Neural progenitor cell (in vitro differentiated cells): Measurements from ENCODE around the gene CES5A.

ENCODE experiments used
- EZH2 ChIP-seq: fragments of 200-600 bp; sonication (generic); IDR thresholded peaks from 2 replicates; pipeline ENCODE4 v1.6.1; 2017; ENCODE audit warnings: antibody characterized with exemption, mild to moderate bottlenecking, moderate library complexity
- EZH2phosphoT487 ChIP-seq: fragments of 200-600 bp; sonication (generic); IDR thresholded peaks from 2 replicates; pipeline ENCODE4 v1.6.1; 2017; ENCODE audit warnings: antibody characterized with exemption
- TF ChIP-seq, protein P1 (sequence below): fragments of 200-600 bp; sonication (generic); IDR thresholded peaks from 2 replicates; pipeline ENCODE4 v1.5.1; 2017; ENCODE audit warnings: antibody characterized with exemption, mild to moderate bottlenecking

DNA sequence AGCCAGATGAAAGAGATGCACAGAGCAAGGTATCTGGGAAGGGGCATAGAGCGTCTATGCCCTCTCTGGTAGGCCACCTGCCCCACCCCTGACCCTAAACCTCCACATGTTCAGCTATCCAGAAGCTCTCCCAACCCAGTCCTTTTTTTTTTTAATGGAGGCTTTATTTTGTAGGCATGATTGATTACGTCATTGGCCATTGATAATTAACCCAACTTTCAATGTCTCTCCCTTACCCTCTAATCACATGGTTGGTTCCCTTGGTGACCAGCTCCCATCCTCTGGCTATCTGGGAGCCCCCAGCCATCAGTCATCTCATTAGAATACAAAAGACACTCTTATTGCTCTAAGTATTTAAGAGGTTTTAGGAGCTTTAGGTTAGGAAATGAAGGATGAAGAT is 14.3 kb upstream of the CES5A start:
- TF ChIP-seq, protein P1, sequence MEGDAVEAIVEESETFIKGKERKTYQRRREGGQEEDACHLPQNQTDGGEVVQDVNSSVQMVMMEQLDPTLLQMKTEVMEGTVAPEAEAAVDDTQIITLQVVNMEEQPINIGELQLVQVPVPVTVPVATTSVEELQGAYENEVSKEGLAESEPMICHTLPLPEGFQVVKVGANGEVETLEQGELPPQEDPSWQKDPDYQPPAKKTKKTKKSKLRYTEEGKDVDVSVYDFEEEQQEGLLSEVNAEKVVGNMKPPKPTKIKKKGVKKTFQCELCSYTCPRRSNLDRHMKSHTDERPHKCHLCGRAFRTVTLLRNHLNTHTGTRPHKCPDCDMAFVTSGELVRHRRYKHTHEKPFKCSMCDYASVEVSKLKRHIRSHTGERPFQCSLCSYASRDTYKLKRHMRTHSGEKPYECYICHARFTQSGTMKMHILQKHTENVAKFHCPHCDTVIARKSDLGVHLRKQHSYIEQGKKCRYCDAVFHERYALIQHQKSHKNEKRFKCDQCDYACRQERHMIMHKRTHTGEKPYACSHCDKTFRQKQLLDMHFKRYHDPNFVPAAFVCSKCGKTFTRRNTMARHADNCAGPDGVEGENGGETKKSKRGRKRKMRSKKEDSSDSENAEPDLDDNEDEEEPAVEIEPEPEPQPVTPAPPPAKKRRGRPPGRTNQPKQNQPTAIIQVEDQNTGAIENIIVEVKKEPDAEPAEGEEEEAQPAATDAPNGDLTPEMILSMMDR, result no peak
- TF ChIP-seq EZH2phosphoT487 (no peak), EZH2 (no peak)
